Measurements from ENCODE around the gene FUT9.

FUT9 gene

DNA sequence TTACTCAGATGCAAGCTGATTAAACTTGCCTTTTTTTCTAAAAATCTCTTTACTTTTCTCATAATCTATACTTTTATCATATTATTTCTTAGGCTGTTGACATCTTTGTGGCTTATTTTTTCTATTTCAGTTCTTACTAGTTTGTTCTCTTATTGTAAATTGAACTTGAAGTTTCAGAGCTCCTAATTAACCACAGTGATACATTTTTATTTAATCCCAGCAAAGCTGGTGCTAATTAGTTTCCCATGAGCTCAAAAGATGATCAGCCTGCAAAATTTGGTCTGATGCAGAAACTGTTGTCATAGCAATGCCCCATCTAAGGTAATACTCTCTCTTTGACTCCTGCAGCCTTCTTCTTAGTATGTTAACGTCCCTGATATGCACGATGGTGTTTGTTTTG, 170.3 kb downstream of the FUT9 start:
- Histone ChIP-seq H3K4me1 (ENCODE audit: control insufficient read depth in 1 of 2, insufficient read depth in 2 of 2, low read length in 2 of 2) (no peaks in the 10 kb centered on the region), H3K27ac (ENCODE audit: low read length) (no peak overlapping the region), H3K4me3 (ENCODE audit: low read depth in 1 of 2, low read length in 2 of 2) (no peak overlapping the region), H3K27me3 (ENCODE audit: low read depth, low read length) (no peaks in the 10 kb centered on the region), H3K36me3 (ENCODE audit: control insufficient read depth in 1 of 2, insufficient read depth in 2 of 2, low read length in 2 of 2) (no peaks in the 10 kb centered on the region), H3K9me3 (ENCODE audit: control insufficient read depth in 1 of 2, low read length in 2 of 2) (no peaks in the 10 kb centered on the region)

DNA sequence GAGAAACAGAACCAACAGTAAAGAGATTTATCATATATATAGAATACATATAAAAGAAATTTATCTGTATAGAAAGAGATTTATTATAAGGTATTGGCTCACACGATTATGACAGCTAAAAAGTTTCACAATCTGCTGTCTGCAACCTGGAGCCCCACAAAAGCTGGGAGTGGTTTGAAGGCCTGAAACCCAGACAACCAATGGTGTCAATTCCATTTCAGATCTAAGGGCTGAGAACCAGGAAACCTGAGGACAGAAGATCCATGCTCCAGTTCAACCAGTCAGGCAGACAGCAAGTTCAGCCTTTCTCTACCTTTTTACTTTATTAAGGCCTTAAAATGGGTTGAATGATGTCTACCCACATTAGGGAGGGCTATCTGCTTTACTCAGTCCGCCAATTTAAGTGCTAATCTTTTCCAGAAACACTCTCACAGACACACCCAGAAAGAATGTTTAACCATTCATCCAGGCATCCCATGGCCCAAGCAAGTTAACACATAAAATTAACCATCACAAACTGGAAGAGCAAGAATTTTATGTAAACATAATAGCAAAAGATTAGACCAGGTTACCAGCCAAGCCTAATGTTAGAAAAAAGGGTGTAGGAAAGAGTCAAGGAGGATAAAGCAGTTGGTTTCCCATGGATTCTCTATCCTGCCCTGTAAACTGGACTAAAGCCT, 170.9 kb downstream of the FUT9 start:
- Histone ChIP-seq H3K27ac (ENCODE audit: low read length) (no peak overlapping the region), H3K36me3 (ENCODE audit: control insufficient read depth in 1 of 2, insufficient read depth in 2 of 2, low read length in 2 of 2) (no peaks in the 10 kb centered on the region), H3K4me3 (ENCODE audit: low read depth in 1 of 2, low read length in 2 of 2) (no peak overlapping the region), H3K27me3 (ENCODE audit: low read depth, low read length) (no peaks in the 10 kb centered on the region), H3K9me3 (ENCODE audit: control insufficient read depth in 1 of 2, low read length in 2 of 2) (no peaks in the 10 kb centered on the region), H3K4me1 (ENCODE audit: control insufficient read depth in 1 of 2, insufficient read depth in 2 of 2, low read length in 2 of 2) (no peaks in the 10 kb centered on the region)

DNA sequence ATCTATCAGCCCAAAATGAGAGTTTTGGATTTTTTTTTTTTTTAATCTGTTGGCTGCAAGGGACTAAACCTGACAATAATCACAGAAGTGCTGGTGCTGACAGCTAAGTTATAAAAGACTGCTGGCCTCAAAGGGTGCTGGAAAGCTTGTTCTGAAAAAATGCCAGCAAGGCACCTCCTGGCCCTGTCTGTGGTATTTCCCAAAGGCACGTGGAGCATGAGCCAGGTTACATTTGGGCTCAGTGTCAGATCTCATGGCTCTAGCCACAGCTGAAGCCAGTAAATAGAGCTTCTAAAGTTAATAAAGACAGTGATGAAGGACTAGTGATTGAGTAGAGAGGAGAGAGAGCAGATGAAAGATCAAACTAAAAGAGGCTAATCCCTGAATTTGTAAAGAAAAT, 178.9 kb downstream of the FUT9 start:
- H3K4me1 ChIP-seq (ENCODE audit: control insufficient read depth in 1 of 2, insufficient read depth in 2 of 2, low read length in 2 of 2), result no peaks in the 10 kb centered on the region
- H3K27ac ChIP-seq (ENCODE audit: low read length), result no peak overlapping the region
- H3K4me3 ChIP-seq (ENCODE audit: low read depth in 1 of 2, low read length in 2 of 2), result no peak overlapping the region
- no peaks in the 10 kb centered on the region for H3K9me3 ChIP-seq (ENCODE audit: control insufficient read depth in 1 of 2, low read length in 2 of 2)
- no peaks in the 10 kb centered on the region for H3K36me3 ChIP-seq (ENCODE audit: control insufficient read depth in 1 of 2, insufficient read depth in 2 of 2, low read length in 2 of 2)
- H3K27me3 ChIP-seq (ENCODE audit: low read depth, low read length), result no peaks in the 10 kb centered on the region

DNA sequence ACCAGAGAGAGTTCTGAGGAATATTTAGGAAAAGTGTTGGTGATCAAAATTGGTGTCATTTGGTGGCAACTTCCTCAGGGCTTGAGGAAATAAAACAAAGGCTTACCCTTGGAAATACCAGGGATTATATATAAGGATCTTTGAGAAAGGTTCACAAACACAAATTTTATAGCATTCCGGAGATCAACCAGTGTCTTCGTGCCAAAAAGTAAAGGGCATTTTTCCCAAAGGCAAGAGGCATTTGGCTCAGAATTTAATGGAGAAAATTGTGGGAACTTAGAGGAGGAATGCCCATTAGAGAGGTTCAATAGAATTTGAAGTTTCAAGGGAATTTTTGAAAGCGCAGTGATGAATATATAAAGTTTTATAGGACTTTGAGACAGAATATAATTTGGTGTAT, 179.5 kb downstream of the FUT9 start:
- Histone ChIP-seq H3K4me3 (ENCODE audit: low read depth in 1 of 2, low read length in 2 of 2) (no peak overlapping the region), H3K27ac (ENCODE audit: low read length) (no peak overlapping the region), H3K9me3 (ENCODE audit: control insufficient read depth in 1 of 2, low read length in 2 of 2) (no peaks in the 10 kb centered on the region), H3K4me1 (ENCODE audit: control insufficient read depth in 1 of 2, insufficient read depth in 2 of 2, low read length in 2 of 2) (no peaks in the 10 kb centered on the region), H3K36me3 (ENCODE audit: control insufficient read depth in 1 of 2, insufficient read depth in 2 of 2, low read length in 2 of 2) (no peaks in the 10 kb centered on the region), H3K27me3 (ENCODE audit: low read depth, low read length) (no peaks in the 10 kb centered on the region)

DNA sequence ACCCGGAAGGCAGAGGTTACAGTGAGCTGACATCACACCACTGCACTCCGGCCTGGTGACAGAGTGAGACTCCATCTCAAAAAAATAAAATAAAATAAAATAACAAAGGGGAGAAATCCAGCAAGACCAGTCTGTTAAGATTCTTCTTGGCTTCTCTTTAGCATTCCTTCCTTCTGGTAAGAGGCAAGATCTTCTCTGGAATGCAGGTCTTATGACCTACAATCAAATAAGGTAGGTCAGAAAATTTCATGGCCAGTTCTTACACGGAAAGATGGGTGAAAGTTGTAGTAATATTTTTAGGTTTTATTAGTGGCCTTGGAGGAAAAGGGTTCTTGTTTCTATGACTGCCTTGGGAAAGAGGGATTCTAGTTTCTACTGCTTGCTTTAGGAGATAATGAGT, 180.9 kb downstream of the FUT9 start:
- H3K4me1 ChIP-seq (ENCODE audit: control insufficient read depth in 1 of 2, insufficient read depth in 2 of 2, low read length in 2 of 2), result no peaks in the 10 kb centered on the region
- no peak overlapping the region for H3K4me3 ChIP-seq (ENCODE audit: low read depth in 1 of 2, low read length in 2 of 2)
- H3K9me3 ChIP-seq (ENCODE audit: control insufficient read depth in 1 of 2, low read length in 2 of 2), result no peaks in the 10 kb centered on the region

DNA sequence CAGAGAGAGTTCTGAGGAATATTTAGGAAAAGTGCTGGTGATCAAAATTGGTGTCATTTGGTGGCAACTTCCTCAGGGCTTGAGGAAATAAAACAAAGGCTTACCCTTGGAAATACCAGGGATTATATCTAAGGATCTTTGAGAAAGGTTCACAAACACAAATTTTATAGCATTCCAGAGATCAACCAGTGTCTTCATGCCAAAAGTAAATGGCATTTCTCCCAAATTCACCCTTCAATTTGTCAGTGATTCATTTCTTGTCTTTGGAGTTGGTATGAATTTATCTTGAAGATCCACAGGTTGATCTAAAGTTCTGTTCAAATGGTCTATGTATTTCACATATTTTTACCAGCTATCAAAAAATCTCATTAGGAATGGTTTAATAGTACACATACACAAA, 181.5 kb downstream of the FUT9 start:
- Histone ChIP-seq H3K36me3 (ENCODE audit: control insufficient read depth in 1 of 2, insufficient read depth in 2 of 2, low read length in 2 of 2) (no peaks in the 10 kb centered on the region), H3K9me3 (ENCODE audit: control insufficient read depth in 1 of 2, low read length in 2 of 2) (no peaks in the 10 kb centered on the region), H3K27me3 (ENCODE audit: low read depth, low read length) (no peaks in the 10 kb centered on the region), H3K4me3 (ENCODE audit: low read depth in 1 of 2, low read length in 2 of 2) (no peak overlapping the region), H3K4me1 (ENCODE audit: control insufficient read depth in 1 of 2, insufficient read depth in 2 of 2, low read length in 2 of 2) (no peaks in the 10 kb centered on the region), H3K27ac (ENCODE audit: low read length) (no peak overlapping the region)

More for the DNA sequence above, 180.9 kb downstream of the FUT9 start:
- no peak overlapping the region for H3K27ac ChIP-seq (ENCODE audit: low read length)
- H3K36me3 ChIP-seq (ENCODE audit: control insufficient read depth in 1 of 2, insufficient read depth in 2 of 2, low read length in 2 of 2), result no peaks in the 10 kb centered on the region
- H3K27me3 ChIP-seq (ENCODE audit: low read depth, low read length), result no peaks in the 10 kb centered on the region

DNA sequence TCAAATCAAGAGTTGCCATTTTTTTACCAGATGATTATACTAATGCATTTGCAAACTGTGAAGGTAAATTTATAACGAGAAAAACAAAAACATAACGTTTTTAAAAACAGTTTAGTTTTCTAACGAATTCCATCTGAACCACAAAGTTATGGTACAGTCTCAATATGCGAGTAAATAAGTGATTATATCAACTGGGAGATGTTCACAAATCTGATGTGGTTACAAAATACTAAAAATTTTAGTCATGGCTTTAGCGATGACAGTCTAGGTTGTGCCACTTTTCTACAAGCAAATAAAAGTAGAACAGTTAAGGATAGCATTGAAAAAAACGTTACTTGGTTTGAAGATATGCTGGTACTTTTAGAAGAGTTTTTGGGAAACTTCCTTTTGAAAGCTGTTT, 186.8 kb downstream of the FUT9 start:
- Histone ChIP-seq H3K27ac (ENCODE audit: low read length) (no peak overlapping the region), H3K27me3 (ENCODE audit: low read depth, low read length) (no peaks in the 10 kb centered on the region), H3K4me1 (ENCODE audit: control insufficient read depth in 1 of 2, insufficient read depth in 2 of 2, low read length in 2 of 2) (no peaks in the 10 kb centered on the region), H3K4me3 (ENCODE audit: low read depth in 1 of 2, low read length in 2 of 2) (no peak overlapping the region), H3K36me3 (ENCODE audit: control insufficient read depth in 1 of 2, insufficient read depth in 2 of 2, low read length in 2 of 2) (no peaks in the 10 kb centered on the region), H3K9me3 (ENCODE audit: control insufficient read depth in 1 of 2, low read length in 2 of 2) (no peaks in the 10 kb centered on the region)

DNA sequence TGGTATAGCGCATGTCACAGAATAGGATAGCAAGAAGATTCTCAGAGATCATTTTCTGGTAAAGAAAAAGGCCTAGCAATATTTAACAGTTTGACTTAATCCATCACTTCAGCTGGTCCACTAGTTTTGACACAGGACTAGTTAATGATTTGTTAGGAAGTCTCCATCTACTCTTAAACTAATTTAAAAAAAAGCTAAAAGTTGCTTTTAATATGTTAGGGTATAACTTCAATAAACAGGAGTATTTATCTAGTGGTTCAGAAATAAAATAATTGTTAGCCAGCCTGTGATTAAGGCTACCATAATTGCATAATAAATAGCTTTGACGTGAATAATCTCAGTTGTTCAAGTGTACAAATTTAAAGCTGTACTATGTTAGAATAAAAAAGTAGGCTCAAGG, 195.6 kb downstream of the FUT9 start:
- H3K4me3 ChIP-seq (ENCODE audit: low read depth in 1 of 2, low read length in 2 of 2), result no peak overlapping the region
- H3K27me3 ChIP-seq (ENCODE audit: low read depth, low read length), result no peaks in the 10 kb centered on the region
- H3K9me3 ChIP-seq (ENCODE audit: control insufficient read depth in 1 of 2, low read length in 2 of 2), result no peaks in the 10 kb centered on the region
- no peaks in the 10 kb centered on the region for H3K36me3 ChIP-seq (ENCODE audit: control insufficient read depth in 1 of 2, insufficient read depth in 2 of 2, low read length in 2 of 2)
- H3K4me1 ChIP-seq (ENCODE audit: control insufficient read depth in 1 of 2, insufficient read depth in 2 of 2, low read length in 2 of 2), result no peaks in the 10 kb centered on the region
- no peak overlapping the region for H3K27ac ChIP-seq (ENCODE audit: low read length)

DNA sequence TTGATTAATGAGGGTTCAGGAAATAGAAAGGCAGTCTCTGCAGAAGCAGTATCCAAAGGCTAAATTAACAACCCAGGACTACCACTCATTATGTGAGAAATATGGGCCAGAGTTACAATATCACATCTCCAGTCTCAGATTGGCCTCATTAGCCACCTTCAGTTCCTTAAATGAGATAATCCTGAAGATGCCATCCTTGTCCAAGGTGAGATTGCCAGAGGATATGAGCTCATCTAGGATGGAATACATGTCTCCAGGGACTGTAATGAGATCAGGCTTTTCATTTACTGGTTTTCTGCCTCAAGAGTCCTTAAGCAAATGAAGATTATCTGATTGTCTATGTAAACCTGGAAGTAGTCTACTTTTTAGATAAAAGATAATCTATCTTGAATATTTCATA, 196.3 kb downstream of the FUT9 start:
- Histone ChIP-seq H3K27ac (ENCODE audit: low read length) (no peak overlapping the region), H3K4me3 (ENCODE audit: low read depth in 1 of 2, low read length in 2 of 2) (no peak overlapping the region), H3K4me1 (ENCODE audit: control insufficient read depth in 1 of 2, insufficient read depth in 2 of 2, low read length in 2 of 2) (no peaks in the 10 kb centered on the region), H3K27me3 (ENCODE audit: low read depth, low read length) (no peaks in the 10 kb centered on the region), H3K9me3 (ENCODE audit: control insufficient read depth in 1 of 2, low read length in 2 of 2) (no peaks in the 10 kb centered on the region), H3K36me3 (ENCODE audit: control insufficient read depth in 1 of 2, insufficient read depth in 2 of 2, low read length in 2 of 2) (no peaks in the 10 kb centered on the region)

DNA sequence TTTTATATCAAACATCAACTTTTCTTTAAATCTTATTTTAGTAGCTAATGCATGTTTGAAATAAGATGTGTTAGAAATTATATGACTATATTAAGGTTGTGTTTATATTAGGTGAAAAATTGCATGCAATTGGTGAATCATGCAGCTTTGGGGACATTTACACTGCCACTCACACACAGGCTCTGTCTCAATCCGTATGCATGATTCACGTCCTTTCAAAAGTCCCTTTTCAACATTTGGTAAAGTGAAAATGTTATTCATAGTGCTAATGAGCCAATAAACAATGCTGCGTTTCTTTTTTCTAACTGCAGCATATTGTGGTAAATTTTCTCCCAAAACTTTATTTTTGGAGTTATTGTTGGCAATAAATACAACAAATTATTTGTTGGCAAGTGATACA, 198.0 kb downstream of the FUT9 start:
- Histone ChIP-seq H3K9me3 (ENCODE audit: control insufficient read depth in 1 of 2, low read length in 2 of 2) (no peaks in the 10 kb centered on the region), H3K27me3 (ENCODE audit: low read depth, low read length) (no peaks in the 10 kb centered on the region), H3K4me1 (ENCODE audit: control insufficient read depth in 1 of 2, insufficient read depth in 2 of 2, low read length in 2 of 2) (no peaks in the 10 kb centered on the region), H3K4me3 (ENCODE audit: low read depth in 1 of 2, low read length in 2 of 2) (no peak overlapping the region), H3K36me3 (ENCODE audit: control insufficient read depth in 1 of 2, insufficient read depth in 2 of 2, low read length in 2 of 2) (no peaks in the 10 kb centered on the region), H3K27ac (ENCODE audit: low read length) (no peak overlapping the region)

DNA sequence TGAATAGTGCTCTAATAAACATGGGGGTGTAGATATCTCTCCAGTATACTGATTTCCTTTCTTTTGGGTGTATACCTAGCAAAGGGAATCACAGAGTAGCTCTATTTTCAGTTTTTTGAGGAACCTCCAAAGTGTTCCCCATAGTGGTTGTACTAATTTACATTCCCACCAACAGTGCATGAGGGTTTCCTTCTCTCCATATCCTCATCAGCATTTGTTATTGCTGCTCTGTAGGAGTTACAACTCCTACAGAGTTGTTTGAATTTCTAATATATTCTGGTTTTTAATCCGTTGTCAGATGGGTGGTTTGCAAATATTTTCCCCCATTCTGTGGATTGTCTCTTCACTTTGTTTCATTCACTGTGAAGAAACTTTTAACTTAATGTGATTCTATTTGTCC, 207.9 kb downstream of the FUT9 start:
- no peak overlapping the region for H3K27ac ChIP-seq (ENCODE audit: low read length)
- H3K9me3 ChIP-seq (ENCODE audit: control insufficient read depth in 1 of 2, low read length in 2 of 2), result no peaks in the 10 kb centered on the region
- H3K4me3 ChIP-seq (ENCODE audit: low read depth in 1 of 2, low read length in 2 of 2), result no peak overlapping the region
- no peaks in the 10 kb centered on the region for H3K4me1 ChIP-seq (ENCODE audit: control insufficient read depth in 1 of 2, insufficient read depth in 2 of 2, low read length in 2 of 2)
- no peaks in the 10 kb centered on the region for H3K27me3 ChIP-seq (ENCODE audit: low read depth, low read length)
- no peaks in the 10 kb centered on the region for H3K36me3 ChIP-seq (ENCODE audit: control insufficient read depth in 1 of 2, insufficient read depth in 2 of 2, low read length in 2 of 2)

DNA sequence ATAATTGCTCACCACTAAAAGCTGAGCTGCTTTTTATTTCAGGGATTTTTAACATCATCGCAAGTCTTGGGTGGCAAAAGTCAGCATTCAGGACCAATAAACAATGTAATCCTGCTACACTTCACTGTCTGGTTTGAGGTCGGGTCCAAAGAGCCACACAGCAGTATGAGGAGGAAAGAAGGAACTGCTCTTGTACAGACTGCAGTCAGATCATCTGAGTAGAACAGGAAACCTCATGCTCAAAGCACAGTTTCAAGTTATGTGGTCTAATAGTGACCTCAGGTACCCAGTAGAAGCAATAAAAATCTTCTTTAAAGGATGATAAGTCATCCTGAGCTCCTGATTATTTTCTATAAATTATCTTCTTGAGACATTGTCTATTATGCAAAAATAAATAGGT, 211.4 kb downstream of the FUT9 start:
- Histone ChIP-seq H3K4me1 (ENCODE audit: control insufficient read depth in 1 of 2, insufficient read depth in 2 of 2, low read length in 2 of 2) (no peaks in the 10 kb centered on the region), H3K27me3 (ENCODE audit: low read depth, low read length) (no peaks in the 10 kb centered on the region), H3K9me3 (ENCODE audit: control insufficient read depth in 1 of 2, low read length in 2 of 2) (no peaks in the 10 kb centered on the region), H3K4me3 (ENCODE audit: low read depth in 1 of 2, low read length in 2 of 2) (no peak overlapping the region), H3K36me3 (ENCODE audit: control insufficient read depth in 1 of 2, insufficient read depth in 2 of 2, low read length in 2 of 2) (no peaks in the 10 kb centered on the region), H3K27ac (ENCODE audit: low read length) (no peak overlapping the region)
